Heart left ventricle (tissue), 13 donors: Measurements from ENCODE around the gene NEDD4L.

Experiments used
- CTCF ChIP-seq, 12 donors: fragments of 200-600 bp; sonication (generic) in 4 of 12; IDR thresholded peaks; one replicate each; pipeline versions ENCODE4 v1.5.0 to v1.8.0; 2018 to 2022; ENCODE audit warnings: antibody characterized with exemption in 12 of 12, mild to moderate bottlenecking in 5 of 12
- POLR2A ChIP-seq, 2 donors: fragments of 450-650 bp; IDR thresholded peaks; one replicate each; pipeline ENCODE4 v1.6.1; 2017; ENCODE audit warnings: antibody characterized with exemption in 2 of 2, mild to moderate bottlenecking in 2 of 2, moderate library complexity in 2 of 2
- donor health status: ischemic (EF 13 %, LVEDD 7.1; RV severe dilation, severe dysfunction).
- donor health status: DM: no; HTN: yes; CAD: no.
- donor health status: DM: no; HTN: no; CAD: no.
- donor health status: ischemic (EF 25% LVEDD 6.9; RV normal size, moderate dysfunction).
- donor health status: ischemic (EF 25% LVEDD 5.7; RV mildly dilated, moderate dysfunction).
- donor health status: ischemic (EF 35%, LVEDD 5.7; RV mildly dilated, moderate dysfunction).
- donor health status: nonischemic (EF 11% LVEDD 7.7; RV severe dilation, severe dysfunction).
- donor health status: DM: yes; HTN: yes; CAD: no.
- donor health status: PGD.
- donor health status: ischemic (EF 29% LVEDD 5.4; RV normal size, mild dysfunction).
- donor health status: nonischemic (EF 23%, LVEDD 6.1; RV moderate dilation, normal function).

DNA sequence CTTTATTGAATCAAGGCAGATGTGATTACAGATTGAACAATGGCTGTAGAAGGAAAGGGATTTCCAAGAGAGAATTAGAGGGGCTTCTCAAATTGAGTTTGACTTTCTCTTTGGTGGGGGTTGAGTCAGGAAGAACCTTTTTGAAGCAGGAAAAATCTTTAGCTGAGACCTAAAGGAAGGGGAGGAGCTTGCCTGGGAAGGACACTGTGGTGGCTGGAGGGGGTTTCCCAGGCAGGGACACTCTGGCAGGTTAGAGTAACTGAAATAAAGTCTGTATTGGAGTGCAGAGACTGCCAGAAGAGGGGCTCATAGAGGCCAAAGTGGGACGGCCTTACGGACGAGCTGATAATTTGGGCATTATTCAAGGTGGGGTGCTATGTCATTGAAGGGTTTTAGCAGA is 69.3 kb downstream of the NEDD4L start:
- TF ChIP-seq POLR2A (IDR thresholded peaks at IDR 0.05) (no peak), CTCF (IDR thresholded peaks at IDR 0.05) (no peak)
